ENCODE results near the gene CCDC137. TPM values are rescaled to one million over a fixed set of nuclear protein-coding genes. Genes with fewer than 3 reads are reported as not detected.

The CCDC137 gene
- total and polyA plus RNA-seq, 2 donors (not counting 3 experiments of a cell fraction or from before 2014, with no cell fraction given) = 12.9 to 32.2 TPM

DNA sequence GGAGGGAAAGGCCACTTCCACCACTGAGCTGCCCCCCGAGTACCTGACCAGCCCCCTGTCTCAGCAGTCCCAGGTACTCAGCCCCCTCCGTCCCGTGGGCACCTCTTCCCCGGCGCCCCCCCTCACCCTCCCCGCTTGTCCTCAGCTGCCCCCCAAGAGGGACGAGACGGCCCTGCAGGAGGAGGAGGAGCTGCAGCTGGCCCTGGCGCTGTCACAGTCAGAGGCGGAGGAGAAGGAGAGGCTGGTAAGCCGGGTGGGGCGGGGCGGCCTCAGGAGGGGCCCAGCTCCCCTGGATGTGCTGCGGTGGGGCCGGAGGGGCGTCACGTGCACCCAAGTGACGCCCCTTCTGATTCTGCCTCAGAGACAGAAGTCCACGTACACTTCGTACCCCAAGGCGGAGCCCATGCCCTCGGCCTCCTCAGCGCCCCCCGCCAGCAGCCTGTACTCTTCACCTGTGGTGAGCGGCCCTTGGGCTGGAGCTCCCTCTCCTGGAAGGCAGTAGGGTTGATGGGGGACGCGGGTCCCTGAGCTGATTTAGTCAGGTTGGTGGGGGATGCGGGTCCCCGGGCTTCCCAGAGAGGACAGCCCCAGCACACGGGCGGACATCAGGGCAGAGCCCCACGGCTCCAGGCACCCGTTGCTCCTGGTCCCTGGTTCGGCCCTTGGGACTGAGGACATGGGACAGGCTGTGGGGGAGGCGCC, 27.1 kb downstream of the CCDC137 start:
- H3K27me3 ChIP-seq (ENCODE audit: control insufficient read depth in 2 of 2, insufficient read depth in 2 of 2, low read length in 2 of 2) = no peaks in the 10 kb centered on the region
- peaks cover 21 to 89% of the 10 kb centered on the region in 2 experiments for H3K36me3 ChIP-seq (ENCODE audit: control insufficient read depth in 2 of 2, extremely low read depth in 1 of 2, insufficient read depth in 2 of 2, low read length in 2 of 2)
- H3K4me3 ChIP-seq (replicated peaks in 1 of 3; ENCODE audit: insufficient read depth in 1 of 3, low read depth in 1 of 3, low read length in 3 of 3) = no peak overlapping the region
- peaks cover 45% of the 10 kb centered on the region for H3K79me2 ChIP-seq (ENCODE audit: control insufficient read depth, insufficient read depth, low read length)
- intact Hi-C loops (cut with micrococcal nuclease) (no loop called here), dilution Hi-C loops (cut with MboI; ENCODE audit: extremely low pct_ligation_motif_present, low sequenced_read_pairs) (no loop called here)
- H3K4me1 ChIP-seq (ENCODE audit: control insufficient read depth, extremely low read depth, insufficient read depth, low read length) = no peaks in the 10 kb centered on the region
- no peaks in the 10 kb centered on the region for H3K9me3 ChIP-seq (replicated peaks; ENCODE audit: control insufficient read depth, insufficient read depth, low read length)
- no peak for TF ChIP-seq POLR2A (IDR thresholded peaks at IDR 0.05; ENCODE audit: low read depth, low read length)
- no peak for TF ChIP-seq FOS (IDR thresholded peaks at IDR 0.05; ENCODE audit: borderline replicate concordance, insufficient read depth, low read length)
- TF ChIP-seq POLR2AphosphoS5 (IDR thresholded peaks at IDR 0.05; ENCODE audit: insufficient read depth, low read depth, low read length) = no peak
- TF ChIP-seq MYC (IDR thresholded peaks at IDR 0.05; ENCODE audit: low read depth, low read length) = no peak
- TF ChIP-seq, protein P1, sequence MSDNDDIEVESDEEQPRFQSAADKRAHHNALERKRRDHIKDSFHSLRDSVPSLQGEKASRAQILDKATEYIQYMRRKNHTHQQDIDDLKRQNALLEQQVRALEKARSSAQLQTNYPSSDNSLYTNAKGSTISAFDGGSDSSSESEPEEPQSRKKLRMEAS (IDR thresholded peaks at IDR 0.05; ENCODE audit: insufficient read depth, insufficient read length) = no peak
- TF ChIP-seq EZH2 (IDR thresholded peaks at IDR 0.05; ENCODE audit: borderline replicate concordance, low read depth, low read length, severe bottlenecking) = no peak
- ChIA-PET POLR2A (interaction anchor here (0.6 to 1.5 kb wide), 2 partner anchors 10 to 25 kb away, joined by 3 to 4 read pairs; partner anchors contain the start of genes ARL16 and HGS), CTCF (interaction anchor here (1.0 kb wide), 1 partner anchor 8 kb away, joined by 3 read pairs; no protein-coding TSS in a partner anchor)
- H3K9me1 ChIP-seq (replicated peaks; ENCODE audit: control insufficient read depth, extremely low read depth, insufficient read depth, low read length) = no peaks in the 10 kb centered on the region
- no peak overlapping the region for H3K27ac ChIP-seq (ENCODE audit: insufficient read depth, low read depth, low read length)
- no peak overlapping the region for H3K4me2 ChIP-seq (ENCODE audit: insufficient read depth, low read length)
- no peak overlapping the region for H2AFZ ChIP-seq (ENCODE audit: low read depth, low read length)
- H4K20me1 ChIP-seq (replicated peaks; ENCODE audit: control insufficient read depth, extremely low read depth, insufficient read depth, low read length) = no peaks in the 10 kb centered on the region
- FAIRE-seq (no peak), DNase-seq (ENCODE audit: low read depth, low spot score) (no peak)
- BruUV-seq (replicated peaks) = no TSS peak
- H3K9ac ChIP-seq (replicated peaks; ENCODE audit: extremely low read depth, insufficient read depth, low read length) = no peak overlapping the region

DNA sequence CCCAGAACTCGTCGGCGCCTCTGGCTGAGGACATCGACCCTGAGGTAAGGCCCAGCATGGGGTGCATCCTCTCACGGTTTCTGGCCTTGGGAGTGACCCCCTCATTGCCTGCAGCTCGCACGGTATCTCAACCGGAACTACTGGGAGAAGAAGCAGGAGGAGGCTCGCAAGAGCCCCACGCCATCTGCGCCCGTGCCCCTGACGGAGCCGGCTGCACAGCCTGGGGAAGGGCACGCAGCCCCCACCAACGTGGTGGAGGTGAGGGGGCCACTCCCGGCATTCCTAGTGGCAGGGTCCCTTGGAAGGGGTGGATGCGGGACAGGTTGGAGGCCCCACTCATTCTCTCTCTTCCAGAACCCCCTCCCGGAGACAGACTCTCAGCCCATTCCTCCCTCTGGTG, 28.3 kb downstream of the CCDC137 start:
- intact Hi-C loops (cut with micrococcal nuclease) = no loop called here
- H3K27ac ChIP-seq (ENCODE audit: insufficient read depth, low read depth, low read length) = no peak overlapping the region
- H3K36me3 ChIP-seq (ENCODE audit: control insufficient read depth in 2 of 2, extremely low read depth in 1 of 2, insufficient read depth in 2 of 2, low read length in 2 of 2) = peaks cover 21 to 78% of the 10 kb centered on the region in 2 experiments
- no peaks in the 10 kb centered on the region for H3K9me1 ChIP-seq (replicated peaks; ENCODE audit: control insufficient read depth, extremely low read depth, insufficient read depth, low read length)
- CTCF ChIA-PET = no interaction called here
- H3K9ac ChIP-seq (replicated peaks; ENCODE audit: extremely low read depth, insufficient read depth, low read length) = no peak overlapping the region
- no peak overlapping the region for H3K4me2 ChIP-seq (ENCODE audit: insufficient read depth, low read length)
- H3K4me1 ChIP-seq (ENCODE audit: control insufficient read depth, extremely low read depth, insufficient read depth, low read length) = no peaks in the 10 kb centered on the region
- dilution Hi-C loops (cut with MboI; ENCODE audit: extremely low pct_ligation_motif_present, low sequenced_read_pairs) = no loop called here
- no peaks in the 10 kb centered on the region for H4K20me1 ChIP-seq (replicated peaks; ENCODE audit: control insufficient read depth, extremely low read depth, insufficient read depth, low read length)
- H2AFZ ChIP-seq (ENCODE audit: low read depth, low read length) = no peak overlapping the region
- no peak for TF ChIP-seq MYC (IDR thresholded peaks at IDR 0.05; ENCODE audit: low read depth, low read length)
- TF ChIP-seq EZH2 (IDR thresholded peaks at IDR 0.05; ENCODE audit: borderline replicate concordance, low read depth, low read length, severe bottlenecking) = no peak
- TF ChIP-seq POLR2A (IDR thresholded peaks at IDR 0.05; ENCODE audit: low read depth, low read length) = no peak
- TF ChIP-seq JUN (IDR thresholded peaks at IDR 0.05; ENCODE audit: borderline replicate concordance, insufficient read depth, insufficient read length, low read depth) = no peak
- H3K4me3 ChIP-seq (replicated peaks in 1 of 3; ENCODE audit: insufficient read depth in 1 of 3, low read depth in 1 of 3, low read length in 3 of 3) = no peak overlapping the region
- no peaks in the 10 kb centered on the region for H3K9me3 ChIP-seq (replicated peaks; ENCODE audit: control insufficient read depth, insufficient read depth, low read length)
- H3K27me3 ChIP-seq (ENCODE audit: control insufficient read depth in 2 of 2, insufficient read depth in 2 of 2, low read length in 2 of 2) = no peaks in the 10 kb centered on the region
- DNase-seq (ENCODE audit: low read depth, low spot score) (no peak), FAIRE-seq (no peak)
- POLR2A ChIA-PET = no interaction called here
- peaks cover 33% of the 10 kb centered on the region for H3K79me2 ChIP-seq (ENCODE audit: control insufficient read depth, insufficient read depth, low read length)
- no TSS peak for BruUV-seq (replicated peaks)
